Gastroesophageal sphincter (tissue), 3 donors: Measurements from ENCODE around the gene RGL1.

Experiments used
- EP300 ChIP-seq: sonication (generic); formaldehyde crosslinking; IDR thresholded peaks from one replicate; pipeline ENCODE4 v1.6.1; 2017; ENCODE audit warnings: antibody characterized with exemption, mild to moderate bottlenecking
- POLR2A ChIP-seq, 2 donors: fragments of 450-650 bp; IDR thresholded peaks; one replicate each; pipeline ENCODE4 v1.6.1; 2017; ENCODE audit warnings: antibody characterized with exemption in 2 of 2, mild to moderate bottlenecking in 2 of 2, moderate library complexity in 1 of 2
- TF ChIP-seq, protein P1 (sequence below), 4 experiments: fragments of 200-600 bp in 2 of 4; fragments of 450-650 bp in 2 of 4; sonication (generic) in 1 of 4; IDR thresholded peaks; one replicate each; pipeline ENCODE4 v1.5.1; 2017 to 2019; ENCODE audit warnings: antibody characterized with exemption in 4 of 4, mild to moderate bottlenecking in 2 of 4, moderate library complexity in 2 of 4

DNA sequence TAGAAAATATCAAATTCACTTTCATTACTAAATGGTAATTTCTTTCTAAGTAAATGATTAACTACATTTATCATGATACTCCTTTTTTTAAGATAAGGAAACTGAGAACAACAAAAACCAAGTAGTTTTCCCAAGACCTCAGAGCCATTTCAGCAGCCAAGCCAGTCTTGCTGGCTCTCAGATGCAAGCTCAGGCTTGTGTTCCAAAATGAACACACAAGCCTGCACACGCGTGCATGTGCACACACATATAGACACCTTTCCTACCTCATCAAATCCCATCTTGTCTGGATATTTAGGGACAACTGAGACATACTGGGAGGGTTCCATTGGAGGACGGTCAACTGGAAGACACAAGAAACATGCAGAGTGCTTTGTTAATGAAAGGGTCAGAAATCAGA, 149.6 kb downstream of the RGL1 start:
- TF ChIP-seq, protein P1, sequence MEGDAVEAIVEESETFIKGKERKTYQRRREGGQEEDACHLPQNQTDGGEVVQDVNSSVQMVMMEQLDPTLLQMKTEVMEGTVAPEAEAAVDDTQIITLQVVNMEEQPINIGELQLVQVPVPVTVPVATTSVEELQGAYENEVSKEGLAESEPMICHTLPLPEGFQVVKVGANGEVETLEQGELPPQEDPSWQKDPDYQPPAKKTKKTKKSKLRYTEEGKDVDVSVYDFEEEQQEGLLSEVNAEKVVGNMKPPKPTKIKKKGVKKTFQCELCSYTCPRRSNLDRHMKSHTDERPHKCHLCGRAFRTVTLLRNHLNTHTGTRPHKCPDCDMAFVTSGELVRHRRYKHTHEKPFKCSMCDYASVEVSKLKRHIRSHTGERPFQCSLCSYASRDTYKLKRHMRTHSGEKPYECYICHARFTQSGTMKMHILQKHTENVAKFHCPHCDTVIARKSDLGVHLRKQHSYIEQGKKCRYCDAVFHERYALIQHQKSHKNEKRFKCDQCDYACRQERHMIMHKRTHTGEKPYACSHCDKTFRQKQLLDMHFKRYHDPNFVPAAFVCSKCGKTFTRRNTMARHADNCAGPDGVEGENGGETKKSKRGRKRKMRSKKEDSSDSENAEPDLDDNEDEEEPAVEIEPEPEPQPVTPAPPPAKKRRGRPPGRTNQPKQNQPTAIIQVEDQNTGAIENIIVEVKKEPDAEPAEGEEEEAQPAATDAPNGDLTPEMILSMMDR (IDR thresholded peaks at IDR 0.05), result no peak
- TF ChIP-seq EP300 (no peak), POLR2A (IDR thresholded peaks at IDR 0.05) (no peak)
